GM06990 (cell line): ENCODE measurements around the gene RAB5B.

Source experiments
- DNase-seq: peaks from one replicate; pipeline ENCODE4 v3.0.0-alpha.2; 2011; ENCODE audit not compliant: insufficient read length; ENCODE audit errors: extremely low read depth
- H3K27me3 ChIP-seq: replicated peaks from 2 replicates; pipeline ENCODE4 v1.6.0; 2011; ENCODE audit warnings: low read length; ENCODE audit not compliant: control insufficient read depth, insufficient read depth
- H3K36me3 ChIP-seq: 2 replicates; pipeline ENCODE4 v1.5.1; 2011; ENCODE audit warnings: low read length; ENCODE audit not compliant: control insufficient read depth, insufficient read depth
- H3K4me3 ChIP-seq: replicated peaks from 2 replicates; pipeline ENCODE4 v1.5.1; 2011; ENCODE audit warnings: low read depth, mild to moderate bottlenecking, control low read depth, low read length
- TF ChIP-seq, protein P1 (sequence below): IDR thresholded peaks from 2 replicates; pipeline ENCODE4 v1.5.1; 2011; ENCODE audit warnings: low read length, control low read depth, mild to moderate bottlenecking, inconsistent platforms; ENCODE audit not compliant: insufficient read depth, poor library complexity, severe bottlenecking

Gene RAB5B

DNA sequence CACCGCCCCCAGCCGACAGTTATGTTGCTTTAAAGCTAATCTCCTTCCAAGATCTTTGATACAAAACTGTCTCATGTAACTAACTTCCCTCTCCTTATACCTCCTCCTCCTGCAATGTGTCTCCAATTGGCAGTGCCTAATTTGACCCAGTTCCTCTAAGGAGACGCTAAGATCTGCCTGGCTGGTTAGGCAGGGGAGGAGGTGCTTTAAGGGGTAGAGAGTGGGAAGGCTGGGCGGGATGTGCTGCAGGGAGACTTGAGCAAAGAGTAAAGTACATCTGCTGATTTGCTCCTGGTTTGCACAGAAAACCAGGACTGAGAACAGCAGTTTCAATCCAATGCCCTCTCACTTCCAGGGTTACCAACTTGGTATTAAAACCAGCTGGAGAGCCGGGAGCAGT is 39.6 kb downstream of the RAB5B start:
- Histone ChIP-seq H3K4me3 (no peak overlapping the region), H3K27me3 (no peaks in the 10 kb centered on the region), H3K36me3 (no peaks in the 10 kb centered on the region)
- no peak for DNase-seq
- TF ChIP-seq, protein P1, sequence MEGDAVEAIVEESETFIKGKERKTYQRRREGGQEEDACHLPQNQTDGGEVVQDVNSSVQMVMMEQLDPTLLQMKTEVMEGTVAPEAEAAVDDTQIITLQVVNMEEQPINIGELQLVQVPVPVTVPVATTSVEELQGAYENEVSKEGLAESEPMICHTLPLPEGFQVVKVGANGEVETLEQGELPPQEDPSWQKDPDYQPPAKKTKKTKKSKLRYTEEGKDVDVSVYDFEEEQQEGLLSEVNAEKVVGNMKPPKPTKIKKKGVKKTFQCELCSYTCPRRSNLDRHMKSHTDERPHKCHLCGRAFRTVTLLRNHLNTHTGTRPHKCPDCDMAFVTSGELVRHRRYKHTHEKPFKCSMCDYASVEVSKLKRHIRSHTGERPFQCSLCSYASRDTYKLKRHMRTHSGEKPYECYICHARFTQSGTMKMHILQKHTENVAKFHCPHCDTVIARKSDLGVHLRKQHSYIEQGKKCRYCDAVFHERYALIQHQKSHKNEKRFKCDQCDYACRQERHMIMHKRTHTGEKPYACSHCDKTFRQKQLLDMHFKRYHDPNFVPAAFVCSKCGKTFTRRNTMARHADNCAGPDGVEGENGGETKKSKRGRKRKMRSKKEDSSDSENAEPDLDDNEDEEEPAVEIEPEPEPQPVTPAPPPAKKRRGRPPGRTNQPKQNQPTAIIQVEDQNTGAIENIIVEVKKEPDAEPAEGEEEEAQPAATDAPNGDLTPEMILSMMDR, result no peak

DNA sequence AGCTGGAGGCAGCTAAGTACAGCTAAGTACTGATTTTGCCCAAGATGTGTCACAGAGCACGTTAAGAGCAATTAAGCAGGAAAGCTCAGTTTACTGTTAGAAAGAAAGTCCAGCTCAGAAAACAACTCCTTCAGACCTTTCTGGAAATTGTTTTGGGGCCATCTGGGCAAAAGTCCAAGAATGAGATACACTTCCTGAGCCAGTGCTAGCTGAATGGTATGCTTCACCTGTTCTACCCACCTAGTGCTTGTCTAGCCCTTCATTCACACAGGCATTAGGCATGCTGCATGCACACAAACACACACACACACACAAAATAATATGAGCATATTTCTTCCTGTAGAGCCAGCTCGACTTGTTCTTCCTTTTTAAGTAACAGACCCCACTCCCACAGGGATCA is 40.3 kb downstream of the RAB5B start:
- Histone ChIP-seq H3K27me3 (no peaks in the 10 kb centered on the region), H3K4me3 (no peak overlapping the region), H3K36me3 (no peaks in the 10 kb centered on the region)
- TF ChIP-seq, protein P1, result no peak
- no peak for DNase-seq

DNA sequence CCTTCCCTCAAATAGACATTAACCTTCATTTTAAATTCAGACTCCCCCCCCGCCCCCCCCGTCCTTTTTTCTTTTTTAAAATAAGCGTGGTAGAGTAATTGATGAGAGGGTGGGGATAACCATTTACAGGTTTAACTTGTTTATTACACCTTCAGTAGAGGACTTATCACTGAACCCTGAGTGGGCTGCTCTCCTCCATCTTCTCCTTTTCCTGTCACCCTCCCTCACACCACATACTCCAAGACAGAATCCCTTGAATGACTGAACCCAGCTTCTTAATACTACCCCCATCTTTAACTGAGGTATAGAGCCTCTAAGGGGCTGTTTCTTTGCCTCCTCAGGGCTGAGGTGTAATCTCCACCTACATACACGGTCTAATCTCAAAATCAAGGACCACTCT is 43.3 kb downstream of the RAB5B start:
- no peak overlapping the region for H3K4me3 ChIP-seq
- TF ChIP-seq, protein P1, result no peak
- H3K36me3 ChIP-seq, result no peaks in the 10 kb centered on the region
- no peaks in the 10 kb centered on the region for H3K27me3 ChIP-seq
- DNase-seq, result no peak

DNA sequence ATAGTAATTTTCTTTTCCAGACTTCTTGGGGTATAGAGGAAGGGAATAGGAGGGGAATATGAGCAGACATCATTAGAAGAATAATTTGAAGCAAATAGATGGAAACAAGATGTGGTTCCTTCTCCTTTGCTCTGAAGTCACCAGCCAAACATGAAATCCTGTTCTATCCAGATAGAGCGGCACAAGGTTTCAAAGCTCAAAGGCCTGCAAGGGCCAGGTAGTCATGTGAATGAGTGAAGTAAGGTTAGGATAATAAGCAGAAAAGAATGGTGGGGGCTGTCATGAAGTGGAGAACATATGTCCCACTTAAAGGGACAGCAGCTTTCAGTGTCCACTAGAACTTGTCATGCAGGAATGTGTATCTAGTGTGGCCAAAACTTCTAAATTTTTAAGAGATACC is 44.5 kb downstream of the RAB5B start:
- TF ChIP-seq, protein P1, result no peak
- no peak for DNase-seq
- Histone ChIP-seq H3K4me3 (no peak overlapping the region), H3K27me3 (no peaks in the 10 kb centered on the region), H3K36me3 (no peaks in the 10 kb centered on the region)

DNA sequence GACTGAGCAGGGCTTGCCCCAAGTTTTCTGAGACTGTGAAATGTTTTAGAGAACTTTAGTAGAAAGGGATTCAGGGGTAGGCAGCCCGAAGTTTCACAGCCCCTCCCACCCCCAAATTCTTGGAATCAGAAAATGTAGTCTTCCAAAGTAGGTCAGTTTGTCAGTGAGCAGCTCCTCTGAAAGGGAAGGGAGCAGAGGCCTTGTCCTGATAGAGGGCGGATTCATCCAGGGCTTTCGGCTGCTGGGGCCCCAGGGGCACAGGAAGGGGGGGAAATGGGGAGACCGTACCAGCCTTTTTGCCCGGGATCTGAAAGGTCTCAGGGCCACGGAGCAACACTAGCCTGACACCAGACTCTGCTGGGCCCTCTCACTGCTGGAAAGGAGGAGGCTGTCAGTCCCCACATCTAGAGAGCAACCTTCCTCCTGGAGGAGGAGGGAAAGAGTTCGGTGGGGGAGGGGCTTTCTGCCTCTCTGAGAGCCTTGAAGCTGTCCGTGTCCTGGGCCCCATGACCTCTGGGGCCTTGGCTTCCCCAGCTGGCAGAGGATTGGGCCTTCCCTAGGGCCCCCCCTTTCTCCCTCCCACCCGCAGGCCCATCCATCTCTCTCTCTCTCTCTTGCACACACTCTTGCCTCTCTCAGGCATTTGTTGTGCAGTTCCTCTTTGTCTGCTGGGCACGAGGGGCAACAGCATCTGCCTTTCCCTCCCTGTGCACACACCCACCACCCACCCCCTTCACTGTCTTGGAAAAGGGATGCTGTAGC is 46.7 kb downstream of the RAB5B start, which contains the start of gene IKZF4:
TSS of gene IKZF4 (plus strand) at position 621 of the 762 bp plus-strand sequence. CDS start 451 bp downstream, outside the sequence.
- Histone ChIP-seq H3K36me3 (no peaks in the 10 kb centered on the region), H3K27me3 (no peaks in the 10 kb centered on the region), H3K4me3 (no peak within 1 kb of the TSS)
- DNase-seq, result no peak
- TF ChIP-seq, protein P1, result no peak
